GM12864 (cell line): ENCODE measurements around the gene NKX2-1.

Source experiments
- DNase-seq: peaks from one replicate; pipeline ENCODE4 v3.0.0-alpha.2; 2011; ENCODE audit warnings: low read depth
- H3K4me3 ChIP-seq: 2 replicates; pipeline ENCODE4 v1.5.1; 2011; ENCODE audit warnings: mild to moderate bottlenecking, low read depth, low read length, control low read depth
- TF ChIP-seq, protein P1 (sequence below): IDR thresholded peaks from 2 replicates; pipeline ENCODE4 v1.5.1; 2011; ENCODE audit warnings: low read depth, mild to moderate bottlenecking, moderate library complexity, low read length, control low read depth, inconsistent platforms; ENCODE audit errors: missing control alignments

The NKX2-1 gene

DNA sequence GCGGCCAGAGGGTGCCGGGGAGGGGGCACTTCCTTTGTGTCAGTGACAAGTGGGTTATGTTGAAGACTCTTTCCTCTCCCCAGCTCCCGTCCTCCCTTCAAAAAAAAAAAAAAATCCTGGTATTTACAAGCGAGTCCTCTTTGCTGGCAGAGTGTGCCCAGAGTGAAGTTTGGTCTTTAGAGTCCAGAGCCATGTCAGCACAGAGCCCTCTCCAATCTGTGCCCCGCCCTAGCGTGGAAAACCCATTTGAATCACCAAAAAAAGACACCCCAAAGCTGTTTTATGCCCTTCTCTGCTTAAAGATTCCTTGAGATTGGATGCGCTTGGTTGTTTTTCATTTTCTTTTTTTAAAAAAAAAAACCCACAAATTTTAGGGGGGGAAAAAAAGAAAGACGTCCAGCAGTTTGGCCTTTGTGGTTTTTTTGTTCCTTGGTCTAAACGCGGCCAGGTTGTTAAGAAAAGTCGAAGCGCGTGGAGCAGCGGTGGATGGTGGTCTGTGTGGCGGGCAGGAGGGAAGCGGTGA is 3.3 kb downstream of the NKX2-1 start:
- TF ChIP-seq, protein P1, sequence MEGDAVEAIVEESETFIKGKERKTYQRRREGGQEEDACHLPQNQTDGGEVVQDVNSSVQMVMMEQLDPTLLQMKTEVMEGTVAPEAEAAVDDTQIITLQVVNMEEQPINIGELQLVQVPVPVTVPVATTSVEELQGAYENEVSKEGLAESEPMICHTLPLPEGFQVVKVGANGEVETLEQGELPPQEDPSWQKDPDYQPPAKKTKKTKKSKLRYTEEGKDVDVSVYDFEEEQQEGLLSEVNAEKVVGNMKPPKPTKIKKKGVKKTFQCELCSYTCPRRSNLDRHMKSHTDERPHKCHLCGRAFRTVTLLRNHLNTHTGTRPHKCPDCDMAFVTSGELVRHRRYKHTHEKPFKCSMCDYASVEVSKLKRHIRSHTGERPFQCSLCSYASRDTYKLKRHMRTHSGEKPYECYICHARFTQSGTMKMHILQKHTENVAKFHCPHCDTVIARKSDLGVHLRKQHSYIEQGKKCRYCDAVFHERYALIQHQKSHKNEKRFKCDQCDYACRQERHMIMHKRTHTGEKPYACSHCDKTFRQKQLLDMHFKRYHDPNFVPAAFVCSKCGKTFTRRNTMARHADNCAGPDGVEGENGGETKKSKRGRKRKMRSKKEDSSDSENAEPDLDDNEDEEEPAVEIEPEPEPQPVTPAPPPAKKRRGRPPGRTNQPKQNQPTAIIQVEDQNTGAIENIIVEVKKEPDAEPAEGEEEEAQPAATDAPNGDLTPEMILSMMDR: no peak
- no peak overlapping the region for H3K4me3 ChIP-seq
- DNase-seq: no peak

GRCh38 chr14:36515896-36516718 is 3.9 kb downstream of the NKX2-1 start:
- TF ChIP-seq, protein P1: no peak
- H3K4me3 ChIP-seq: no peak overlapping the region
- no peak for DNase-seq

- no peak for DNase-seq
- TF ChIP-seq, protein P1: no peak
- no peak overlapping the region for H3K4me3 ChIP-seq
Observed at GRCh38 chr14:36515105-36515593, 4.9 kb downstream of the NKX2-1 start.

- TF ChIP-seq, protein P1: no peak
- DNase-seq: no peak
- H3K4me3 ChIP-seq: no peak overlapping the region
Observed at GRCh38 chr14:36514278-36515104, 5.5 kb downstream of the NKX2-1 start.

- no peak overlapping the region for H3K4me3 ChIP-seq
- no peak for DNase-seq
- TF ChIP-seq, protein P1: no peak
Observed at GRCh38 chr14:36513451-36514277, 6.4 kb downstream of the NKX2-1 start.

DNA sequence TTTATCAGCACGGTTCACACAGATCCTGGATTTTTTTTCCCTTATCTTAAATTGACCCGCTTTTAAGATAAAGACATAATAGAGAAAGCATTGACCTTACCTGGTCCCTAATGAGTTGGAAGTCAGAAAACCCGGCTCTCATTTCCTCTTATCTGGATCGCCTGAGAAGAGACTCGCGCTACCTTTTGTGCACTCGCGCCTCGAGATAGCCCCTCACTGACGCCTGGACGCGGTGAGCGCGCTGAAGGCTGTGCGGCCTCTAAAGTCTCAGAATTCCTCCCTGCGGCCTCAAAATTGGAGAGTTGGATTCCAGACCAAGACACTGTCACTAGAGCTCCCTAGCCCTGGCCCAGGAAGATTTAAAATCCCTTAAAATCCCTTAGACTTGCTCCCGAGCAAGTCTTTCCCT is 7.0 kb downstream of the NKX2-1 start:
- TF ChIP-seq, protein P1: no peak
- no peak for DNase-seq
- H3K4me3 ChIP-seq: no peak overlapping the region
